Mucosa of rectum (tissue), 2 donors: ENCODE results near the gene SGPL1.
"Not testable (repeated sequence)": the region's sequence is repeated elsewhere in the genome, so short reads cannot be mapped to it uniquely, and the experiment has no call there.

ENCODE experiments used
- H3K27ac ChIP-seq, 2 donors: one replicate each; pipeline ENCODE4 v1.7.0; 2013; ENCODE audit warnings: inconsistent platforms in 2 of 2, low read depth in 2 of 2, low read length in 2 of 2
- H3K27me3 ChIP-seq, 2 donors: one replicate each; pipeline ENCODE4 v1.7.0; 2013; ENCODE audit warnings: low read length in 2 of 2; ENCODE audit not compliant: control insufficient read depth in 2 of 2, insufficient read depth in 2 of 2
- H3K36me3 ChIP-seq, 2 donors: one replicate each; pipeline ENCODE4 v1.7.0; 2013; ENCODE audit warnings: low read length in 2 of 2; ENCODE audit not compliant: control insufficient read depth in 2 of 2, insufficient read depth in 2 of 2
- H3K4me1 ChIP-seq, 2 donors: one replicate each; pipeline ENCODE4 v1.7.0; 2013; ENCODE audit warnings: low read length in 2 of 2, mild to moderate bottlenecking in 1 of 2; ENCODE audit not compliant: control insufficient read depth in 2 of 2, insufficient read depth in 2 of 2
- H3K4me3 ChIP-seq, 2 donors: one replicate each; pipeline ENCODE4 v1.7.0; 2013; ENCODE audit warnings: low read length in 2 of 2
- H3K9ac ChIP-seq, 2 donors: one replicate each; pipeline ENCODE4 v1.7.0; 2013; ENCODE audit warnings: low read length in 2 of 2, low read depth in 1 of 2, mild to moderate bottlenecking in 1 of 2
- H3K9me3 ChIP-seq, 2 donors: one replicate each; pipeline ENCODE4 v1.7.0; 2013; ENCODE audit warnings: low read length in 2 of 2; ENCODE audit not compliant: control insufficient read depth in 2 of 2
- donor health status: healthy.
- donor health status: Normal muscosa, but diverticular disease.

SGPL1 gene, protein sequence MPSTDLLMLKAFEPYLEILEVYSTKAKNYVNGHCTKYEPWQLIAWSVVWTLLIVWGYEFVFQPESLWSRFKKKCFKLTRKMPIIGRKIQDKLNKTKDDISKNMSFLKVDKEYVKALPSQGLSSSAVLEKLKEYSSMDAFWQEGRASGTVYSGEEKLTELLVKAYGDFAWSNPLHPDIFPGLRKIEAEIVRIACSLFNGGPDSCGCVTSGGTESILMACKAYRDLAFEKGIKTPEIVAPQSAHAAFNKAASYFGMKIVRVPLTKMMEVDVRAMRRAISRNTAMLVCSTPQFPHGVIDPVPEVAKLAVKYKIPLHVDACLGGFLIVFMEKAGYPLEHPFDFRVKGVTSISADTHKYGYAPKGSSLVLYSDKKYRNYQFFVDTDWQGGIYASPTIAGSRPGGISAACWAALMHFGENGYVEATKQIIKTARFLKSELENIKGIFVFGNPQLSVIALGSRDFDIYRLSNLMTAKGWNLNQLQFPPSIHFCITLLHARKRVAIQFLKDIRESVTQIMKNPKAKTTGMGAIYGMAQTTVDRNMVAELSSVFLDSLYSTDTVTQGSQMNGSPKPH

DNA sequence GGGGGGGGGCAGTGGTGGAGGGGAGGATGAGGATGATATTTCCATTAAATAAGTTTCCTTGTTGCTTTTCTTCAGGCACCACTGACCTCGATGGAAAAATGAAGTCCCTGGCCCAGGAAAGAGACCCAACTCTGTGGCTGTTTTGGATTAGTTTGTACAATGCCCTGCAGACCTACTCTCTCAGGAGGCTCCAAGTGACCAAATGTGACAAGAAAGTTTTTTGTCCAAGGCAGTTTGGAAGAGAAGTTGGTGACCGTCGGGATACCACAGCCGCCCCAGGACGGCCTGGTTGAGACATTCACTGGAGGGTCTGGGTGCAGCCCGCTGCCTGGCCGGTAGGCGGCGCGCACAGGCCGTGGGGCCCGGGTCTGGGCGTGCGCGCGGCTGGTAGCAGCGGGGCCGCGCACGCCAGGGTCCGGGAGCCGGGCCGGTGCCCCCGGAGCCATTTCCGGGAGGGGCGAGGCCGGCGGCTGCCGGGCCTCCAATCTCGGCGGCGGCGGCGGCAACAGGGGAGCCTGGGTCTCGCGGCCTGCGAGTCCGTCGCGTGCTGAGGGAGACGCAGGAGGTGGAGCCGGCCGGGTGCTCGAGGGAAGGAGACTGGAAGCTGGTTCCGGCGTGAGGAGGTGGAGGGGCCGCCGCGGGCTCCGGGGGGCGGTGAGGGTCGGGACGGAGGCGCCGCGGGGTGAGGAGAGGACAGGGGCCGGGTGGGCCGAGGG is at the start of gene SGPL1:
SGPL1 (plus strand) TSS at position 445 of the 716 bp plus-strand sequence. CDS start 906 bp downstream, outside the sequence.
- H3K9me3 ChIP-seq, result no peaks in the 10 kb centered on the region
- peaks cover 8 to 15% of the 10 kb centered on the region in 2 donors for H3K36me3 ChIP-seq
- H3K27ac ChIP-seq, result peak within 1 kb of the TSS; percentile 89 to 91
- H3K4me3 ChIP-seq, result peak within 1 kb of the TSS; percentile 84 to 87
- peaks cover 0 to 4% of the 10 kb centered on the region in 2 donors for H3K4me1 ChIP-seq
- H3K27me3 ChIP-seq, result no peaks in the 10 kb centered on the region
- peak within 1 kb of the TSS; percentile 73 to 79 for H3K9ac ChIP-seq

- not testable (repeated sequence) for H3K4me1 ChIP-seq, H3K27me3 ChIP-seq, H3K36me3 ChIP-seq, H3K9ac ChIP-seq, H3K27ac ChIP-seq, H3K9me3 ChIP-seq, H3K4me3 ChIP-seq
These were observed 47.6 kb upstream of the SGPL1 start for GRCh38 chr10:70768026-70768685.

GRCh38 chr10:70769121-70769520 is 46.6 kb upstream of the SGPL1 start:
- Histone ChIP-seq H3K27me3 (no peaks in the 10 kb centered on the region), H3K9ac (no peak overlapping the region), H3K9me3 (no peaks in the 10 kb centered on the region), H3K27ac (no peak overlapping the region), H3K36me3 (no peaks in the 10 kb centered on the region), H3K4me3 (no peak overlapping the region), H3K4me1 (no peaks in the 10 kb centered on the region)

GRCh38 chr10:70770001-70770400 is 45.7 kb upstream of the SGPL1 start:
- Histone ChIP-seq H3K4me1 (no peaks in the 10 kb centered on the region), H3K9ac (no peak overlapping the region), H3K27ac (no peak overlapping the region), H3K36me3 (no peaks in the 10 kb centered on the region), H3K9me3 (no peaks in the 10 kb centered on the region), H3K4me3 (no peak overlapping the region), H3K27me3 (no peaks in the 10 kb centered on the region)

GRCh38 chr10:70770516-70770915 is 45.2 kb upstream of the SGPL1 start:
- not testable (repeated sequence) for H3K9me3 ChIP-seq, H3K27me3 ChIP-seq, H3K36me3 ChIP-seq, H3K4me3 ChIP-seq, H3K4me1 ChIP-seq, H3K9ac ChIP-seq, H3K27ac ChIP-seq

DNA sequence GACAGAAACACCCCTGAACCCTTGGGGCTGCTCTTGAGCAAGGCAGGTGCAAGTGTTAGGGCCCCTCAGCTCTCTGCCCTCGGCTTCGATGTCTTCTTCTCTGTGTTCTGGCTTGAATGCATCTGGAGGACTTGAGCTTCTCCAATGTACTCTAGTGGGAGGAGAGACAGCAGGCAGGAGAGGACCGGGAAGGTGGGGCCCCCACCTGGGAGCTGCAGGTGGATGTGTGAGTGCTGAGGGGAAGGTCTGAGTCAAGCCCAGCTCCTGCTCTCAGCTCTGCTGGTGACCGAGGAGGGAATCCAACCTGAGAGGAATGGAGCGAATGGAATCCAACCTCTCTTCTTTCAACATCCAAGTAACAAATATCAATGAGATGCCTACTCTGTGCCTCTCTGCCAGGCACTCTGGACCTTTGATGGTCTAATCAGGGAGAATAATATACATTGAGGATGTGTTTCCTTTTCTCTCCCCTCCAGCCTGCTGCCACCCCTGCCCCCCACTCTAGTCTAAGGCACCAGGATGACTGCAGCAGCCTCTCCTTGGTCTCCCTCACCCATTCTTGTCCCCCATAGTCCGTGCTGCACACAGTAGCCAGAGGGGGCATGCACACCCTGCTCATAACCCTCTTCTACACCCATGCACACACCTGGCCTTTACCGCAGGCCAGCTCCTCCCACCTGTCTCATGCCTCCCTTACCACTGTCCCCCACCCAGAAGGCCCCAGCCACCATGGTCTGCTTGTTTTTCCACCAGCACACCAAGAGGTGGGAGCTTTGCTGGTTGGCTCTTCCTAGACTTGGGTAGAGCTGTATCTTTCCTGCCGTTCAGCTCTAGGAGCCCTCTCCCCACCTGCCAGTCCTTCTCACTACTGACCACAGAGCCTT is 44.2 kb upstream of the SGPL1 start:
- H3K36me3 ChIP-seq, result no peaks in the 10 kb centered on the region
- no peak overlapping the region for H3K4me3 ChIP-seq
- no peaks in the 10 kb centered on the region for H3K4me1 ChIP-seq
- H3K27ac ChIP-seq, result no peak overlapping the region
- no peaks in the 10 kb centered on the region for H3K9me3 ChIP-seq
- no peak overlapping the region for H3K9ac ChIP-seq
- H3K27me3 ChIP-seq, result no peaks in the 10 kb centered on the region

DNA sequence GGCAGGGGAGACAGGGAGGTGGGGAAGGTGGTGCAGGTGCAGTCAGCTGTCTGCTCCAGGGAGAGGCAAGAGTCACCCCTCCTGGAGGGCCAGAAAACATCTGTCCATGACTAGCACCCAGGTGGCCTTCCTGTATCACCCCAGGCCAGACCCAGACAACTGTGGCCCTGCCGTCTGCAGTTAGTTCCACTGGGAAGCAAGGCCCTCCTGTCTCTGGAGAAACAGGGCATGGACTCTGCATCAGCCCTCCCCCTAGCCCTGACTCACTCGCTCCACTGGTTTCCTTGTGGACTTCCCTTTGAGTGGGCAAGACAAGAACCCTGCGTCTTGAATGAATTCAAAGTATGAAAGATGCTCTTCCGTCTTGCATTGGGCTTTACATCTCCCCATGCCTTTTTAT is 43.1 kb upstream of the SGPL1 start:
- H3K27me3 ChIP-seq, result no peaks in the 10 kb centered on the region
- no peak overlapping the region for H3K27ac ChIP-seq
- H3K4me1 ChIP-seq, result no peaks in the 10 kb centered on the region
- no peaks in the 10 kb centered on the region for H3K9me3 ChIP-seq
- no peak overlapping the region for H3K9ac ChIP-seq
- H3K4me3 ChIP-seq, result no peak overlapping the region
- H3K36me3 ChIP-seq, result no peaks in the 10 kb centered on the region

GRCh38 chr10:70773461-70773860 is 42.3 kb upstream of the SGPL1 start:
- H3K27me3 ChIP-seq, result no peaks in the 10 kb centered on the region
- H3K9ac ChIP-seq, result no peak overlapping the region
- H3K36me3 ChIP-seq, result no peaks in the 10 kb centered on the region
- H3K4me3 ChIP-seq, result no peak overlapping the region
- no peaks in the 10 kb centered on the region for H3K9me3 ChIP-seq
- no peaks in the 10 kb centered on the region for H3K4me1 ChIP-seq
- no peak overlapping the region for H3K27ac ChIP-seq

- Histone ChIP-seq H3K27me3 (no peaks in the 10 kb centered on the region), H3K9ac (no peak overlapping the region), H3K4me3 (no peak overlapping the region), H3K36me3 (no peaks in the 10 kb centered on the region), H3K27ac (no peak overlapping the region), H3K4me1 (peaks cover 0 to 1% of the 10 kb centered on the region in 2 donors), H3K9me3 (no peaks in the 10 kb centered on the region)
These were observed 41.6 kb upstream of the SGPL1 start for GRCh38 chr10:70773965-70774809.
